GM12874 (cell line): ENCODE measurements around the gene GTF2IRD1.

Experiments used
- CTCF ChIP-seq: IDR thresholded peaks from 2 replicates; pipeline ENCODE4 v1.5.1; 2011; ENCODE audit warnings: low read depth, mild to moderate bottlenecking, control low read depth, low read length, moderate library complexity; ENCODE audit not compliant: insufficient read depth

Gene GTF2IRD1

GRCh38 chr7:74503943-74504342 lies 50.2 kb downstream of the GTF2IRD1 start:
- no peak for TF ChIP-seq CTCF

GRCh38 chr7:74505471-74506324 lies 52.0 kb downstream of the GTF2IRD1 start:
- no peak for TF ChIP-seq CTCF

GRCh38 chr7:74506325-74506724 lies 52.6 kb downstream of the GTF2IRD1 start:
- TF ChIP-seq CTCF = no peak

GRCh38 chr7:74507538-74508319 lies 54.0 kb downstream of the GTF2IRD1 start:
- no peak for TF ChIP-seq CTCF

GRCh38 chr7:74511345-74511744 lies 57.6 kb downstream of the GTF2IRD1 start:
- TF ChIP-seq CTCF = no peak

GRCh38 chr7:74512762-74513161 lies 59.1 kb downstream of the GTF2IRD1 start:
- TF ChIP-seq CTCF = no peak

- no peak for TF ChIP-seq CTCF
Observed at GRCh38 chr7:74514131-74514591, 60.5 kb downstream of the GTF2IRD1 start.
